22Rv1 (cell line): ENCODE results near the gene PRAME.

Source experiments
- CTCF ChIP-seq: fragments of 450-650 bp; IDR thresholded peaks from 2 replicates; pipeline ENCODE4 v1.5.1; 2017; ENCODE audit warnings: mild to moderate bottlenecking
- ZFX ChIP-seq: fragments of 450-650 bp; IDR thresholded peaks from 2 replicates; pipeline ENCODE4 v1.6.1; 2017; ENCODE audit warnings: antibody characterized with exemption, borderline replicate concordance

DNA sequence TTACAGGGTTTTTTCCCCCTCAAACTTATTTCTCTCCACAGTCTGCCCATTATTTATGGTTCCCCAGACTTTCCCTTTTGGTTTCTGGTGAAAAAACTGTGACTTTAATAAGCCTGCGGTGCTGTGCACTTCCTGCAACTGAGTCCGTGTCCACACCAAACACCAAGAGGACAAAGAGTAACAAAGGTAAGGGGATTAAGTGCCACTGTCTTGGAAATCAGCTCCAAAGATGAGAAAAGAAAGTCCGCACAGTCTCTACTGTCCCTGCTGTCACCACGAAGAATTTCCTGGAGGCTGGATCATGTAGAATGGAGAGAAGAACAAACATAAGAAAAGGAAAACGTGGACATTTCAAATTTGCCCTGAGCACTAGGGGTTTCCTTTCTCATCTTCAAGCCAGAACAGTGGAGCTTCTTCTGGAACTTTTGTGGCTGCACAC, 17.9 kb upstream of the PRAME start:
- TF ChIP-seq CTCF (no peak), ZFX (no peak)
